Measurements from ENCODE around the gene NAV3. TPM values are rescaled to one million over a fixed set of nuclear protein-coding genes. Genes with fewer than 3 reads are reported as not detected.

Gene NAV3
- total and polyA plus RNA-seq, 10 donors, result 0.74 to 111 (median 40.4) TPM

DNA sequence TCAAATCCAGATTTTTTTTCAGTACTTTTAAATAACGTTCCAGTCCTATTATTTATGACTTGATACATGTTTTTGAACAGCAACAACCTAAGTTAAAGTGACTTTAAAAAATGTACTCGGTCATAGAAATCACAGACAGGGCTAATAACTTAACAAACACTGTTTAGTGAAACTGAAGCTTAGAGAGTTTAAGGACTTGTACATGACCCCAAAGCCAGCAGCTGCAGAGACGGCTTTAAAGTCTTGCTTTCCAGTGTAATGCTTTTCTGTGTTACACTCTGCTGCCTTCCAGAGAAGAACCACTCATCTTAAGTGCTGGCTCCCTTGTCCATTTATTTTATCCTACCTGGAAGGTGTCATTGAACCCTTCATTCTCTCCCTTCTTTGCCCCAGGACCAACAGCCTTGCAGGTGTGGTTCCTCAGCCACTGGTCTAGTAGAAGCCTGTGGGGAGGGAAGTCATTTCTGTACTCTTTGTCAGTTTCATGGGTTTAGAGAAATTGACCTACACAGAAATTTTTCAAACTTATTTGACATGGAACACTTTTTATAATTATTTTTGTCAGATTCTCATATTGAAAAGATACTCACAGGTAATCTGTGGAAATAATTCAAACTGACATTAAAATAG, 60.9 kb downstream of the NAV3 start:
- Histone ChIP-seq H3K4me3 (no peak overlapping the region), H3K27ac (no peak overlapping the region), H3K36me3 (no peaks in the 10 kb centered on the region), H3K9me3 (no peaks in the 10 kb centered on the region), H3K4me1 (no peaks in the 10 kb centered on the region), H3K27me3 (replicated peaks in 1 of 7) (no peaks in the 10 kb centered on the region)
- TF ChIP-seq POLR2A (IDR thresholded peaks at IDR 0.05), result no peak
- TF ChIP-seq, protein P1, sequence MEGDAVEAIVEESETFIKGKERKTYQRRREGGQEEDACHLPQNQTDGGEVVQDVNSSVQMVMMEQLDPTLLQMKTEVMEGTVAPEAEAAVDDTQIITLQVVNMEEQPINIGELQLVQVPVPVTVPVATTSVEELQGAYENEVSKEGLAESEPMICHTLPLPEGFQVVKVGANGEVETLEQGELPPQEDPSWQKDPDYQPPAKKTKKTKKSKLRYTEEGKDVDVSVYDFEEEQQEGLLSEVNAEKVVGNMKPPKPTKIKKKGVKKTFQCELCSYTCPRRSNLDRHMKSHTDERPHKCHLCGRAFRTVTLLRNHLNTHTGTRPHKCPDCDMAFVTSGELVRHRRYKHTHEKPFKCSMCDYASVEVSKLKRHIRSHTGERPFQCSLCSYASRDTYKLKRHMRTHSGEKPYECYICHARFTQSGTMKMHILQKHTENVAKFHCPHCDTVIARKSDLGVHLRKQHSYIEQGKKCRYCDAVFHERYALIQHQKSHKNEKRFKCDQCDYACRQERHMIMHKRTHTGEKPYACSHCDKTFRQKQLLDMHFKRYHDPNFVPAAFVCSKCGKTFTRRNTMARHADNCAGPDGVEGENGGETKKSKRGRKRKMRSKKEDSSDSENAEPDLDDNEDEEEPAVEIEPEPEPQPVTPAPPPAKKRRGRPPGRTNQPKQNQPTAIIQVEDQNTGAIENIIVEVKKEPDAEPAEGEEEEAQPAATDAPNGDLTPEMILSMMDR (IDR thresholded peaks at IDR 0.05 in 8 of 11, conservative IDR thresholded peaks at IDR 0.05 in 3 of 11), result no peak
- no peak for TF ChIP-seq POLR2AphosphoS5 (IDR thresholded peaks at IDR 0.05)
- no peak for DNase-seq
- WGBS, 5 donors, result 61 to 83% (median 72%) methylated on average over 3 of the region's 3 CpGs
- intact Hi-C loops (cut with DNase I; ENCODE audit: low total_unique reads), result no loop called here

DNA sequence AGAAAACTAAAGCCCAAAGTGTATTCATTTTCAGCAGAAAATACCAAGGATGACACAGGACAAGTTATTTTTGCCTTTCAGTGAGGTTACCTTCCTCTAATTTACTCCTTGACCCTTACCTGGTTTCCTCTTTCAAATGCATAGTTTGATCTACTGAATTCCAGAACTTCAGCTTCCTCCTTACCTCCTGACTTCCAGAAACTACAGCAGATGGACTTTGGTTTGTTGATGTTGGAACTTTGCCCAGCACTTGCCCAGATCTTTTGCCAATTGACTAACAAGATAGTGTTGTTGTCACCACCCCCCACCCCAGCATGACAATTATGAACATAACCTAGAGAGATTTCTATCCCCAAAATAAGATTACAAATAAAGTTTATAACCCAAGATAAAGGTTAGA, 63.2 kb downstream of the NAV3 start:
- TF ChIP-seq POLR2AphosphoS5 (IDR thresholded peaks at IDR 0.05), result no peak
- Histone ChIP-seq H3K4me1 (no peaks in the 10 kb centered on the region), H3K4me3 (no peak overlapping the region), H3K27ac (no peak overlapping the region), H3K27me3 (replicated peaks in 1 of 7) (no peaks in the 10 kb centered on the region), H3K9me3 (no peaks in the 10 kb centered on the region), H3K36me3 (no peaks in the 10 kb centered on the region)
- no peak for DNase-seq
- intact Hi-C loops (cut with DNase I; ENCODE audit: low total_unique reads), result no loop called here

DNA sequence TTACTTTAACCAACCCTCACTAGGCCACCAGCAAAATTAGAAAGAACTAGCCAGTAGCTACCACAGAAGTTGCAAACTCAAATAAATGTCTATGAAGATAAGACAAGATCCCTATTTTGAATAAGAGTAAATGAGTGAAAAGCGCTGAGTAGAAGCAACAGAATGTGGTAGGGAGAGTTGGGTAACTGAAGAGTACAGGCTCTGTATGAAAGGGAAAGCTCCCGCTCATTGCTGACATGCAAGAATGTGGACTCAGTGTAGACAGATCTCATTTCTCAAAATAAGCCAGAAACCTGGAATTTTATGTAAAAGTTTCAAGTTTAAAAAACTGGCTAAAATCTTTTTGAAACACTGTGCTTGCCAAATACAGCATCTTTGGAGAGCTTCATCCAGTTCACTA, 63.9 kb downstream of the NAV3 start:
- Histone ChIP-seq H3K4me1 (no peaks in the 10 kb centered on the region), H3K27ac (no peak overlapping the region), H3K4me3 (no peak overlapping the region), H3K27me3 (replicated peaks in 1 of 7) (no peaks in the 10 kb centered on the region), H3K36me3 (no peaks in the 10 kb centered on the region), H3K9me3 (no peaks in the 10 kb centered on the region)
- intact Hi-C loops (cut with DNase I; ENCODE audit: low total_unique reads), result no loop called here
- WGBS, 5 donors, result 84 to 94% (median 92%) methylated on average over 2 of the region's 2 CpGs
- TF ChIP-seq, protein P1 (IDR thresholded peaks at IDR 0.05 in 8 of 11, conservative IDR thresholded peaks at IDR 0.05 in 3 of 11), result no peak
- no peak for TF ChIP-seq POLR2AphosphoS5 (IDR thresholded peaks at IDR 0.05)
- TF ChIP-seq POLR2A (IDR thresholded peaks at IDR 0.05), result no peak
- no peak for DNase-seq

DNA sequence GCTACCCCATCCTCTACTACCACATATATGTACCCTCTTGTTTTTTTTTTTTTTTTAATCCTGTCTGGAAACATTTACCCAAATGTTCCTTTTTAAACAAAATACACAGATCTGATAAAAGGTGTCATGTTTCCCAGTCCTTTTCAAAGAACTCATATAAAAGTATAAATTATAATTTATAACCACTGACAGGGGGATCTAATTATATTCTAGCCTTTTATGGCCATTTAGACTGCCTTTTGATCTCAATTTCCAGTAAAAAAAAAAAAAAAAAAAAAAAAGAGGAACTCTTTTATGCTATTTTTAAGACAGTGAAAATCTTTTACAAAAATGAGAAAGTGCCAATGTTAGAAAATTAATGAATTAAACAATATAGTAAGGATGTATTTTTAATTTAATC, 65.0 kb downstream of the NAV3 start:
- DNase-seq, result no peak

More for the DNA sequence above, 65.0 kb downstream of the NAV3 start:
- TF ChIP-seq, protein P1 (IDR thresholded peaks at IDR 0.05 in 8 of 11, conservative IDR thresholded peaks at IDR 0.05 in 3 of 11), result no peak
- TF ChIP-seq POLR2AphosphoS5 (IDR thresholded peaks at IDR 0.05) (no peak), POLR2A (IDR thresholded peaks at IDR 0.05) (no peak)
- Histone ChIP-seq H3K36me3 (no peaks in the 10 kb centered on the region), H3K9me3 (peaks cover 0 to 6% (median 0%) of the 10 kb centered on the region in 8 donors), H3K4me3 (no peak overlapping the region), H3K4me1 (no peaks in the 10 kb centered on the region), H3K27me3 (replicated peaks in 1 of 7) (no peaks in the 10 kb centered on the region), H3K27ac (no peak overlapping the region)
- intact Hi-C loops (cut with DNase I; ENCODE audit: low total_unique reads), result no loop called here

Data from spleen (tissue), 11 donors.